Fibroblast of villous mesenchyme (primary cell): ENCODE measurements around the gene TFAP2C. TPM values are rescaled to one million over a fixed set of nuclear protein-coding genes. Genes with fewer than 3 reads are reported as not detected.
"Not testable (repeated sequence)": the region's sequence is repeated elsewhere in the genome, so short reads cannot be mapped to it uniquely, and the experiment has no call there.

ENCODE experiments used
- DNase-seq: peaks from one replicate; pipeline ENCODE4 v3.0.0-alpha.2; 2010; ENCODE audit warnings: low read depth
- H3K4me3 ChIP-seq: 2 replicates; pipeline ENCODE4 v1.5.1; 2011; ENCODE audit warnings: low read depth, mild to moderate bottlenecking, low read length
- total RNA-seq: library from RNA; depleted of rRNA; stranded (reverse); fragments of >200 nt; gene quantifications from 2 replicates; pipeline ENCODE4 v1.2.3, GENCODE V29; 2012
- TF ChIP-seq, protein P1 (sequence below): IDR thresholded peaks from 2 replicates; pipeline ENCODE4 v1.5.1; 2012; ENCODE audit warnings: low read depth, mild to moderate bottlenecking, low read length; ENCODE audit not compliant: insufficient read depth

The TFAP2C gene
- total RNA-seq, 1 donor, result 18.1 TPM

DNA sequence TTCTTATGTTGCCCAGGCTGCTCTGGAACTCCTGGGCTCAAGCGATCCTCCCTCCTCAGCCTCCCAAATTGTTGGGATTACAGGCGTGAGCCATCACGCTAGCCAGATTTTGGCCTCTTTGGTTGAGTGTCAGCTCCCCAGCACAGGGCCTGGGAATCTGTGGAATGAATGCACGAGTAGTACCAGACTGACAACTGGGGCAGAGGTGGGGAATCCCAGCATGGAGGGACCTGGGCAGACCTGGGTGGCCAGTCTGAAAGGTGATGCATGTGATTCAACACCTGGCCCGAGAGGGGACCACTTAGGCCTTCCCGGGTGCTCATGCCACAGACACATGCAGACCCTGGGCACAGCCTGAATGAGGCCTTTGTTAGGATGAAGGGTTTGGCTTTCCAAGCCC, 19.0 kb upstream of the TFAP2C start:
- no peak overlapping the region for H3K4me3 ChIP-seq
- no peak for DNase-seq
- TF ChIP-seq, protein P1, sequence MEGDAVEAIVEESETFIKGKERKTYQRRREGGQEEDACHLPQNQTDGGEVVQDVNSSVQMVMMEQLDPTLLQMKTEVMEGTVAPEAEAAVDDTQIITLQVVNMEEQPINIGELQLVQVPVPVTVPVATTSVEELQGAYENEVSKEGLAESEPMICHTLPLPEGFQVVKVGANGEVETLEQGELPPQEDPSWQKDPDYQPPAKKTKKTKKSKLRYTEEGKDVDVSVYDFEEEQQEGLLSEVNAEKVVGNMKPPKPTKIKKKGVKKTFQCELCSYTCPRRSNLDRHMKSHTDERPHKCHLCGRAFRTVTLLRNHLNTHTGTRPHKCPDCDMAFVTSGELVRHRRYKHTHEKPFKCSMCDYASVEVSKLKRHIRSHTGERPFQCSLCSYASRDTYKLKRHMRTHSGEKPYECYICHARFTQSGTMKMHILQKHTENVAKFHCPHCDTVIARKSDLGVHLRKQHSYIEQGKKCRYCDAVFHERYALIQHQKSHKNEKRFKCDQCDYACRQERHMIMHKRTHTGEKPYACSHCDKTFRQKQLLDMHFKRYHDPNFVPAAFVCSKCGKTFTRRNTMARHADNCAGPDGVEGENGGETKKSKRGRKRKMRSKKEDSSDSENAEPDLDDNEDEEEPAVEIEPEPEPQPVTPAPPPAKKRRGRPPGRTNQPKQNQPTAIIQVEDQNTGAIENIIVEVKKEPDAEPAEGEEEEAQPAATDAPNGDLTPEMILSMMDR, result no peak

DNA sequence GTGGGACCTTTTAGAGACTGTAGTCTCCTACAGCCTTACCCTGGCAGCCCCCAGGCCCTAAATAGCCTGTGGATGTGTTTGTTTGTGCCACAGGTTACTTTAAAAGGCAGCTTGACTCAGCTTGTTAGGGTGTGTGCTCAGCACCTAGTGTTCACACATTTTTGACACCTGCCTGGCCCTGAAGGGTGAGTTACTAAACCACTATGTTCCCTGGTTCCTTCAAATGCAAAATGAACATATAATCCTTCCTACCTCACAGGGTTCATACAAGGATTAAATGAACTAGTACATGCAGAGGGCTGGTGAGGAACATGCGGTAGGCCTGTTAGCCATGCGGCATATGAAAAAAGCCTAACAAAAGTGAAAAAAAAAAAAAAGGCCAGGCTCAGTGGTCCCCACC, 14.9 kb upstream of the TFAP2C start:
- TF ChIP-seq, protein P1, result no peak
- DNase-seq, result no peak
- no peak overlapping the region for H3K4me3 ChIP-seq

DNA sequence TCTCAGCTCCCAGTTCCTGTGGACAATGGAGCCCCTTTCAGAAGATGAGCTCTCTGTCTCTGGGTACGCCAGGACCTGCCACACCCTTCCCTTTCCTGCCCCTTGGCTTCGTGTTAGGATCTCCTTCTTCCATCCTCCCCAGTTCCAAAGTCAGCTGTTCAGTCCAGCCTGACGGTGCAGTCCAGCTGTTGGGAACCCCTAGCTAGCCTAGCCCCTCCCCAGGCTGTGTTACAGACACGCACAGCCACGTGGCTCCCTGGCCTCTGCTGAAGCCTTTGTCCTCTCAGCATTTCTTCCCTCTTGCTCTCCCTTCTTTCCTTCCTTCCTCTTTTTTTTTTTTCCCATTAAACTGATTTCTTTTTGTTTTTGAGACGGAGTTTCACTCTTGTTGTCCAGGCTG, 12.4 kb upstream of the TFAP2C start:
- DNase-seq, result no peak
- TF ChIP-seq, protein P1, result no peak
- no peak overlapping the region for H3K4me3 ChIP-seq

DNA sequence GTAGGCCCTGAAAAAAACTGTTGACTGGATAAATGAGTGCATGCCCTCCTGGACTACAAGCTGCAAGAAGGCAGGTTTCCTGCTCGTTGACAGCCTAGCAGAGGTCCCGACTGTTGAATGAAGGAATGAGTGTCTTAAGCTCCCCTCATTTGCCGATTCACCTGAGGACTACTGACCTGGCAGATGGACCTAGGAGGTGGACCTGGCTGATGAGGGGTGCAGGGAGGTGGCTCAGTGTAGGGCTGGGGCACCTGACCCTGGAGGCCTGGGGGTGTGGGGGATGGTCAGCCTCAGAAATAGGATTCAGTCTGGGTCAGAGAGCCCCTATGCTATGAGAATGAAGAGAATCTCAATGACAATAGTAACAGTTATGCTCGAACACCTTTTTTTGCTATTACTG, 11.6 kb upstream of the TFAP2C start:
- DNase-seq, result no peak
- TF ChIP-seq, protein P1, result no peak
- no peak overlapping the region for H3K4me3 ChIP-seq

DNA sequence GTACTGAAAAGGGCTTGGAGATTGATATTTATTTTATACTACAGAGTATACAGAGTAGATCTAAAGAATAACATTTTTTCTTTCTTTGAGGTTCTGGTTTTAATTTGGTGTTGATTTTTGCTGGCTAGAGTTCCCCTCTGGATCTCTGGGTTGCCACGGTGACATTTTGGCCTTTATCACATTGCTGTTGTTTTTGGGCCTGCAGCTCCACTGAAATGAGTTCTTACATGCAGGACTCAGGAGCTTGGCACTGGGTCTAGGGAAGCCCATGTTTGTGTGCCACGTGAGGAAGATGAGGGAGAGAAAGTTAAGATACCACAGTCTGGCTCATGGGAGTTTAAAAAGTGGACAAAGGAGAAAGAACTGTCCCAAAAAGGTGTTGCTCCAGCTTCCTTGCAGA, 7.4 kb upstream of the TFAP2C start:
- DNase-seq, result no peak
- H3K4me3 ChIP-seq, result no peak overlapping the region
- TF ChIP-seq, protein P1, result no peak

DNA sequence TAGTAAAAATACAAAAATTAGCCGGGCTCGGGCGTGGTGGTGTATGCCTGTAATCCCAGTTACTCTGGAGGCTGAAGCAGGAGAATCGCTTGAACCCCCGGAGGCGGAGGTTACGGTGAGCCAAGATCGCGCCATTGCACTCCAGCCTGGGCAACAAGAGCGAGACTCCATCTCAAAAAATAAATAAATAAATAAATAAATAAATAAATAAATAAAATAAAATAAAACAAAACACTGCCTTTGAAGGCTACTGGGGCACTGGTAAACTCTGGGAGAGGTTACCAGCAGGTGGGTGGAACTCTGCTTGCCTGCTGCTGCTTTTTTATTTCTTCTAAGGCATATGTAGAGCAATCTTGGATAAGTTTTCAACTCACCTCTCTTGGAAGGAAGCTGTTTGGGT, 5.2 kb upstream of the TFAP2C start:
- DNase-seq, H3K4me3 ChIP-seq: not testable (repeated sequence)

DNA sequence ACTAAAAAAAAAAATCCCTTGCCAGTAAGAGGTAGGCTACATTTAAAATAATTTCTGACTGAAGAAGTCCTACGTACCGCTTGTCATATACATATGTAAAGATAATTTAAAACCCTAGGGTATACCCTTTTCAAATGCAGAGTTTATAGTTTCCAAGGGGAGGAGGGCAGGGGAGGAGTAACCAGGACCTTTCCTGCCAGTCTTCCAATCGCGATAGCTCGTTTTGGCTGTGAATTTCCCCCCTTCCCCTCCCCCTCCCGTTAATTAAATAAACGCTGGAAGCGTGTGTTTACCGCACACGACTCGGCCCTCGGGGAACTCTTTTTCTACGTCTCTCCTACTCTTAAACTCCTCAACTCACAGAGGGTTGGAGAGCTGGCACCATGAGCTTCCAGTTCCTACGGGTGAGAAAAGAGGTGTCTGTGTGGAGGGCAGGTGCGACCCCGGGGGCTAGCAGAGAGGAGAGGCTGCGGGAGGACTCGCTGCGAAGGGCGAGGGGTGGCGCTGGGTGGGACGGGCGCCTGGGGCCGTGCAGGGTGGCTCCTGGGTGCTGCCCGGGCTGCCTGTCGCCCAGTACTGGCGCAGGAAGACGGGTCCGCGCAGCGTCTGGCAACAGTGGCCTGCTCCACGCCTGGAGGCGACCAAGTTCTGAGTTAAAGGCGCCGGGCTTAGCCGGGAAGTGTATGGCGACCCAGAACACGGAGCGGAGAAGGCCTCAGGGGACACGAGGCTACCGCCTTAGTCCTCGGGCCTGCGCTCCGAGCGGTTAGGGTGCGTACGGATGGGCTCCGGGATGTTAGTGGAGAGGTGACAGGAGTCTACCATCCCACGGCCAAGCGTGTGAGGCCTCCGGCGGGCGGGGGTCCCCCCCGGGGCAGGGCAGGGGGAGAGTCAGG, 4.1 kb upstream of the TFAP2C start:
- no peak for DNase-seq
- H3K4me3 ChIP-seq, result no peak overlapping the region
- TF ChIP-seq, protein P1, result no peak
